ENCODE data around the gene KCNIP1. TPM values are rescaled to one million over a fixed set of nuclear protein-coding genes. Genes with fewer than 3 reads are reported as not detected.

Gene KCNIP1
- total RNA-seq, 1 donor: not detected

- Histone ChIP-seq H3K4me1 (ENCODE audit: insufficient read depth, low read length) (no peaks in the 10 kb centered on the region), H3K27ac (ENCODE audit: low read depth, low read length) (no peak overlapping the region), H3K4me3 (ENCODE audit: insufficient read depth, low read length) (no peak overlapping the region), H3K9me3 (ENCODE audit: low read depth, low read length) (no peaks in the 10 kb centered on the region), H4K20me1 (ENCODE audit: insufficient read depth, low read length) (no peaks in the 10 kb centered on the region), H3K27me3 (ENCODE audit: insufficient read depth, low read length) (peaks cover 9% of the 10 kb centered on the region), H3K4me2 (ENCODE audit: insufficient read depth, low read length) (no peak overlapping the region), H3K36me3 (ENCODE audit: insufficient read depth, low read length) (no peaks in the 10 kb centered on the region), H3K79me2 (ENCODE audit: insufficient read depth, low read length) (no peaks in the 10 kb centered on the region), H2AFZ (ENCODE audit: low read length) (no peak overlapping the region)
- no peak for TF ChIP-seq CTCF (IDR thresholded peaks at IDR 0.05; ENCODE audit: extremely low read depth, low read depth, low read length)
- DNase-seq (ENCODE audit: insufficient read length, low spot score, missing footprints): peak; percentile 31
These were observed 135.6 kb downstream of the KCNIP1 start for GRCh38 chr5:170639221-170639925.

- H3K4me2 ChIP-seq (ENCODE audit: insufficient read depth, low read length): no peak overlapping the region
- TF ChIP-seq CTCF (IDR thresholded peaks at IDR 0.05; ENCODE audit: extremely low read depth, low read depth, low read length): no peak
These were observed 137.1 kb downstream of the KCNIP1 start for GRCh38 chr5:170640731-170641588.

GRCh38 chr5:170641589-170642031 lies 137.8 kb downstream of the KCNIP1 start:
- Histone ChIP-seq H3K4me3 (ENCODE audit: insufficient read depth, low read length) (no peak overlapping the region), H3K4me2 (ENCODE audit: insufficient read depth, low read length) (no peak overlapping the region), H3K9me3 (ENCODE audit: low read depth, low read length) (no peaks in the 10 kb centered on the region), H3K79me2 (ENCODE audit: insufficient read depth, low read length) (no peaks in the 10 kb centered on the region), H3K4me1 (ENCODE audit: insufficient read depth, low read length) (no peaks in the 10 kb centered on the region), H3K36me3 (ENCODE audit: insufficient read depth, low read length) (no peaks in the 10 kb centered on the region), H2AFZ (ENCODE audit: low read length) (no peak overlapping the region), H4K20me1 (ENCODE audit: insufficient read depth, low read length) (no peaks in the 10 kb centered on the region), H3K27me3 (ENCODE audit: insufficient read depth, low read length) (peaks cover 9% of the 10 kb centered on the region), H3K27ac (ENCODE audit: low read depth, low read length) (no peak overlapping the region)
- DNase-seq (ENCODE audit: insufficient read length, low spot score, missing footprints): peak; percentile 73
- TF ChIP-seq CTCF (IDR thresholded peaks at IDR 0.05; ENCODE audit: extremely low read depth, low read depth, low read length): no peak

More at GRCh38 chr5:170640731-170641588, 137.1 kb downstream of the KCNIP1 start:
- no peak overlapping the region for H3K27ac ChIP-seq (ENCODE audit: low read depth, low read length)
- no peaks in the 10 kb centered on the region for H3K9me3 ChIP-seq (ENCODE audit: low read depth, low read length)
- H3K79me2 ChIP-seq (ENCODE audit: insufficient read depth, low read length): no peaks in the 10 kb centered on the region
- DNase-seq (ENCODE audit: insufficient read length, low spot score, missing footprints): peak; percentile 36
- H3K4me3 ChIP-seq (ENCODE audit: insufficient read depth, low read length): no peak overlapping the region
- no peaks in the 10 kb centered on the region for H3K4me1 ChIP-seq (ENCODE audit: insufficient read depth, low read length)
- no peaks in the 10 kb centered on the region for H4K20me1 ChIP-seq (ENCODE audit: insufficient read depth, low read length)
- no peaks in the 10 kb centered on the region for H3K36me3 ChIP-seq (ENCODE audit: insufficient read depth, low read length)
- H3K27me3 ChIP-seq (ENCODE audit: insufficient read depth, low read length): peaks cover 9% of the 10 kb centered on the region
- no peak overlapping the region for H2AFZ ChIP-seq (ENCODE audit: low read length)

Measured in osteoblast (primary cell).